Placental pericyte (primary cell): ENCODE data around the gene RNF150. TPM values are rescaled to one million over a fixed set of nuclear protein-coding genes. Genes with fewer than 3 reads are reported as not detected.

ENCODE experiments used
- total RNA-seq: library from RNA; depleted of rRNA; stranded (reverse); fragments of >200 nt; gene quantifications from 2 replicates; pipeline ENCODE4 v1.2.3, GENCODE V29; 2012

Gene RNF150
- 0.22 and 1.1 TPM in 2 replicates for total RNA-seq

DNA sequence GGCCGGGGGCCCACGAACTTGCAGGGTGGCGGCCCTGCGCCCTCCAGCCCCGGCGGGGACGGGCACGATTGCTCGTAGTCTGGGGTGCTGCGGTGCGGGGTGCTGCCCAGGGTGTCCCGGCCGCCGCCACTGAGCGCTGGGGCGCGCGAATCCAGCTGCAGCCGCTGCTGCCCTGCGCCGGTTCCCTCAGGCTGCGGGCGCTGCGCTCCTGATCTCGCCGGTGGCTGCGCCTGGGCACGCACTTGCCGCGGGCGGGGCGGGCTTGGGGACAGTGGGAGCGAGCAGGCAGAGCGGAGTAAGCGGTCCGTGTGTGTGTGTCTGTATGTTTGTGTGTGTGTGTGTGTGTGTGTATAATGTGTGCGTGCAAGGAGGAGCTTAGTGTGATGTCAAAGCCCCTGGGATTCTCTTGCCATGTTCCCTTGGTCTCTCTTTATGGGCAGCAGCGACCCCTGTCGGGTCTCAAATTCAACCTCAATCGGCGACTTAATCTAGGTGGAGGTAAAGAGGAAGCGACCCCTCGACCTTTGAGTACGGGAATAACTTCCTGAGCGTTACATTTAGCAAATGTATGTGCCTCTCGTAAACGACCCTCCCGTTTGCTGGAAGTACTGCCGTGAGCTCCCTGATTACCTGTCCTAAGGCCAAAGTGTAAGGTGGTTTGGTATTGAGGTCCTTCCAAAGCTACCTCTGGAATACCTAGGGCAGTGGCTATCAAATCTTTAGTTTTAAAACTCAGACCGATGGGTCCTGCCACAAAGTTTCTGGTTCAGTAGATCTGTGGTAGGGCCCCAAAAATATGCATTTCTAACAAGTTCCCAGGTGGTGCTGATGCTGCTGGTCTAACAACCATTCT is at the start of gene RNF150:
TSS of gene RNF150 (minus strand) at position 324 of the 853 bp plus-strand sequence.

Other genes with a start within 250 kb of the RNF150 start
- gene ZNF330, start 87.4 kb upstream of the RNF150 start, total RNA-seq = 16.3 and 30.9 TPM in 2 replicates